GM12892 (cell line): Measurements from ENCODE around the gene SPATA18.

Source experiments
- POLR2A ChIP-seq: IDR thresholded peaks from 2 replicates; pipeline ENCODE4 v1.6.1; 2011; ENCODE audit warnings: low read depth, low read length, control low read depth
- TAF1 ChIP-seq: IDR thresholded peaks from 2 replicates; pipeline ENCODE4 v1.6.1; 2011; ENCODE audit warnings: low read depth, mild to moderate bottlenecking, control low read depth, low read length, borderline replicate concordance

DNA sequence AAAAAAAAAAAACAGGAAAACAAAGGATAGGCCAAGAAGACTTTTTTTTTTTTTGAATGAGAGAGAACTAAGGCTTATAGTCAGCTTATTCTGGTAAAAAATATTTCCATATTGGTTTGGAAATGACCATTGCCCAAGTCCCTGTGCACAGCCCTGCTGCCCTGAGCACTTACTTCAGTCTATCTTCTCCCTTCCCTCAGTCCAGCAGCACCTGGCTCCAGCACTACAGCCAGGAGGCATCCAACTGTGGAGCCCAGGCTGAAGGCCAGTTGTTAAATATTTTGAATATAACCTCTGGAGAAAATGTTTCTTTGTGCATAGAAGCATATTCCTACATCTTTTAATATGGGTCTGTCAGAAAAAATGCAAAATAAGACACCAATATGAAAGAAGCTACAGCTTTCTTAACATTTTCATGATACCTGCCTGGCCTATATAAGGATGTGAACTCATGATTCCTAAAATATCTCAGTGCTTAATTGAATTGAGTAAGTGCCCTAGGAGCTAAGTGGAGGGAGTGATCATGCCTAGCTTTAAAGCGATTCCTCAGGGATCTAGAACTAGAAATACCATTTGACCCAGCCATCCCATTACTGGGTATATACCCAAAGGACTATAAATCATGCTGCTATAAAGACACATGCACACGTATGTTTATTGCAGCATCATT is 45.4 kb upstream of the SPATA18 start:
- TF ChIP-seq POLR2A (no peak), TAF1 (no peak)
